A673 (cell line): ENCODE data around the gene PRRG1.

Experiments used
- CTCF ChIP-seq: fragments of 300-800, 200-600 bp; sonication (generic); conservative IDR thresholded peaks from 2 replicates; pipeline ENCODE4 v1.5.1; 2017; ENCODE audit warnings: low read depth, mild to moderate bottlenecking, antibody characterized with exemption, low read length, moderate library complexity, mixed read lengths
- EZH2 ChIP-seq: fragments of 200-600 bp; sonication (generic); IDR thresholded peaks from 2 replicates; pipeline ENCODE4 v1.6.1; 2017; ENCODE audit warnings: borderline replicate concordance, low read depth, mild to moderate bottlenecking, mixed read lengths, antibody characterized with exemption, low read length; ENCODE audit not compliant: poor library complexity, severe bottlenecking

GRCh38 chrX:37468124-37468739 is 119.1 kb downstream of the PRRG1 start:
- TF ChIP-seq EZH2 (no peak), CTCF (no peak)
